ENCODE results near the gene BOK.

The BOK gene

DNA sequence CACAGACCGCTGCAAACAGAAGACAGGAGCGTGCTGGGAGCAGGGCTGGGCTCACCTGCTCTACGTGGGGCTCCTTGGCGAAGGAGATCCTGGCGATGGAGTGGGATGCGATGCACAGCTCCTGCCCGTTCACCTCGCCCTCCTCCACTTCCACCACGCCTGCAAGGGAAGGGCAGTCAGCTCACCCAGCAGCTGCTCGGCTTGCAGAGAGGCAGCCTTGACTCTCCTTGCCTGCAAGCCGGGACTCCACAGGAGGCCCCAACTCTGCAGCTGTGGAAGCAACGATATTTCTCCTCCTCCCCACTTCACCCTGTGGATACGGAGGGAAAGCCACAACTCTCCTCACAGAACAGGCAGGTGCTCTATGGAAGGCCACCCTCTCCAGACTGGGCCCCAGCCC lies 43.3 kb downstream of the BOK start:
- no peak for DNase-seq (ENCODE audit: low read depth)

- no peak for DNase-seq (ENCODE audit: low read depth)
Measured at GRCh38 chr2:241602720-241603119, 44.2 kb downstream of the BOK start.

GRCh38 chr2:241603686-241604085 lies 45.1 kb downstream of the BOK start:
- no peak for DNase-seq (ENCODE audit: low read depth)

- no peak for DNase-seq (ENCODE audit: low read depth)
Measured at GRCh38 chr2:241606186-241606585, 47.6 kb downstream of the BOK start.

- no peak for DNase-seq (ENCODE audit: low read depth)
Measured at GRCh38 chr2:241607162-241607885, 48.8 kb downstream of the BOK start.

DNA sequence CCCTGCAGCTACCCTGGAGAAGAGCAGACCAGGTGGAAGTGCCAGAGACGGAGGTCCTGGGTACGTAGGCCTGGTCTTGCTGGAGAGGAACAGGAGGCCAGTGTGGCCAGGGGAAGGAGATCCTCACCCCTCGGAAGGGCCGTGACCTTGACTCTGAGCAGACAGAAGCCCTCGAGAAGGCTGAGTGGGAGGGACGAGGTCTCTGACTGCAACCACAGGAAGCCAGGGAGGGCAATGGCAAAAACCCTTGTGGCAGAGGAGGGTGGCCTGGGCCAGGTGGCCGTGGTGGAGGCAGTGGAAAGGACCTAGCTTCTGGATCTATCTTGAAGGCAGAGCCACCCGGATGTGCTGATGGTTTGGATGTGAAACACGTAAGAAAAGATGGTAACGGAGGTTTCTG lies 50.3 kb downstream of the BOK start:
- no peak for DNase-seq (ENCODE audit: low read depth)

- DNase-seq (ENCODE audit: low read depth): peak; percentile 83
Measured at GRCh38 chr2:241609859-241610793, 51.6 kb downstream of the BOK start.

DNA sequence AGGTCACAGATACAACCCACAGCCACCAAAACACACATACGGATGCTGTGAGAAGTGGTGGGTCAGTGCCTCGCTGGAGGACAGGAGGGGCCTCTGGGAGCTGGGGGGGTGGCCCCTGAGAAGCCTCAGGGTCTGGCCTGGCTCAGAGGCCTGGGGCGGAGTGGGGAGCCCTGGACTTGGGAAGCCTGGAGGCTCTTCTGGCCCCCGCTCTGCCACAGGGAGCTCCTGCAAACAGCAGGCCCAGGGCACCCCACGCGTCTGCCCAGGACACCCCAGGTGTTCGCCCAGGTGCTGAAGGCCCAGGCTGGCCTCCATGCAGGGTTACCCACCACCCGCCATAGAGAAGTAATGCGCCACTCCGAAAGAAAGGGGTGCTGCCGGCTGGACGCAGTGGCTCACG lies 52.5 kb downstream of the BOK start:
- DNase-seq (ENCODE audit: low read depth): no peak

DNA sequence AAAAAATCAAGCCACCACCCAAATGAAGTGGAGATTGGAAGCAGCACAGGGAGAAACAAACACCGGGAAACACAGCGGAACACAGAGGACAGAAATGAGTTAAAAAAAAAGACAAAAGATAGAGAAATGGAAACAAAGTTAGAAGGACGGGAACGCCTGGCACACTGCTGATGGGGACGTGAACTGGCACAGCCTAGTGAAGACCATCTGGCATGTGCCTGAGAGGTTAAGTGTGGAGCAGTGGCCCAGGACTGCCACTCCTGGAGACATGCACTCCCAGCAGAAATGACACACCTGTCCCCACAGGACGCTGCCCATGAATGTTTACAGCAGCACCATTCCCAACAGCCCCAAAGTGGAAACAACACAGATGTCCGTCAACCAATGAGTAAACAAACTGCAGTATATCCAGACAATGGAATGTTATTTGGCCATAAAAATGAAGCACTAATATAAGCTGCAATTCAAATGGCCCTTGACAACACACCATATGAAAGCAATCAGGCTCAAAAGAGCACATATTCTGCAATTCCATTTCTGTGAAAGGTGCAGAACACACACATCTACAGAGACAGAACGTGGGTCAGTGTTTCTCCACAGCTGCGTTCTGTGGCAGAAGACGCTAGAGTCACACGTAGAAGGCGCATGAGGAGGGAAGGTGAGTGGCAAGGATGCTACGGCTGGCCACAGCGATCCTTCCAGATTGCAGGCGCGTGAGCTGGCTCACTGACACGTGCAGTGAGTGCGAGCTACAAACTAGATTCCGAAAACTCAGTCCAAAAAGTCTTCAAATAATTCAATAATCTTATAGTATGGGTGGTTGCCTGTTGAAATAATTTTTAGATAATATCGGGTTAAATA lies 53.8 kb downstream of the BOK start:
- DNase-seq (ENCODE audit: low read depth): no peak

DNA sequence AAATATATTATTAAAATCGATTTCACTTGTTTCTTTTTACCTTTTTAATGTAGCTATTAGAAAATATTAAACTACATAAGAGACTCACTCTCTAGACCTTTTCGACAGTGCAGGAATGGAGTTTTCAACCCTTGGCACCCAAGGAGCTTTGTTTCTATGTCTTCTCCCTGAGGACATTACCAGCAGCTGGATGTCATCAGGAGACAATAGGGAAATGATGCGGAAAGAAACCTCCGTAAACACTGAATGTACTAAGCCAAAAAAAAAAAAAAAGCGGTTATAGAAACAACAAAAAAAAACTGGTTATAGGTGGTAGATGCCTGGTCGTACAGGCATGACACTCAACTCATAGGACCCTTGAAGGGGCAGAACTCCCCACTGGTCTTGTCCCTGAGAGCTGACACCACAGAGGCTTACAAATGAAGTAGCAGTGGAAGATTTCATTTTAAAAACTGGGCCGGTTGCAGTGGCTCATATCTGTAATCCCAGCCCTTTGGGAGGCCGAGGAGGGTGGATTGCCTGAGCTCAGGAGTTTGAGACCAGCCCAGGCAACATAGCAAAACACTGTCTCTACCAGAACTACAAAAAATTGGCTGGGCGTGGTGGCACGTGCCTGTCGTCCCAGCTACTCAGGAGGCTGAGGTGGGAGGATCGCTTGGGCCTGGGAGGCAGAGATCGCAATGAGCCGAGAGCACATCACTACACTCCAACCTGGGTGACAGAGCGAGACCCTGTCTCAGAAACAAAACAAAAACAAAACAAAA lies 54.7 kb downstream of the BOK start:
- no peak for DNase-seq (ENCODE audit: low read depth)

DNA sequence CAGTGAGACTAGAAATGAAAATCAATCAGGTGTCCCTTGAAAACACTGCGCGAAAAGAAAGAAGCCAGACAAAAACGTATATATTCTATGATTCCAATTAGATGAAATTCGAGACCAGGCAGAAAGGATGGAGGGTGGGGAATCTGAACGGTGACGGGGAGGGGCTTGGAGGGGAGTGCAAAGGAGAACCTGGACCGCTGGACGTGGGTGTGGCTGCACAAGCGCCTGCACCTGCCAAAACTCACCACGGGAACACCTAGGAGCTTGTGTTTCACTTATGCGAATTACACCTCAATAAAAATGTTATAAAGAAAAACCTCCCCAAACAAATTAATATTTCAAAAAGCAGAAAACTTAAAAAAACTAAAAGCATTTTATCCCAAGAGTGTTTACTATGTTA lies 56.5 kb downstream of the BOK start:
- no peak for DNase-seq (ENCODE audit: low read depth)

- DNase-seq (ENCODE audit: low read depth): no peak
Measured at GRCh38 chr2:241615522-241616052, 57.0 kb downstream of the BOK start.

DNA sequence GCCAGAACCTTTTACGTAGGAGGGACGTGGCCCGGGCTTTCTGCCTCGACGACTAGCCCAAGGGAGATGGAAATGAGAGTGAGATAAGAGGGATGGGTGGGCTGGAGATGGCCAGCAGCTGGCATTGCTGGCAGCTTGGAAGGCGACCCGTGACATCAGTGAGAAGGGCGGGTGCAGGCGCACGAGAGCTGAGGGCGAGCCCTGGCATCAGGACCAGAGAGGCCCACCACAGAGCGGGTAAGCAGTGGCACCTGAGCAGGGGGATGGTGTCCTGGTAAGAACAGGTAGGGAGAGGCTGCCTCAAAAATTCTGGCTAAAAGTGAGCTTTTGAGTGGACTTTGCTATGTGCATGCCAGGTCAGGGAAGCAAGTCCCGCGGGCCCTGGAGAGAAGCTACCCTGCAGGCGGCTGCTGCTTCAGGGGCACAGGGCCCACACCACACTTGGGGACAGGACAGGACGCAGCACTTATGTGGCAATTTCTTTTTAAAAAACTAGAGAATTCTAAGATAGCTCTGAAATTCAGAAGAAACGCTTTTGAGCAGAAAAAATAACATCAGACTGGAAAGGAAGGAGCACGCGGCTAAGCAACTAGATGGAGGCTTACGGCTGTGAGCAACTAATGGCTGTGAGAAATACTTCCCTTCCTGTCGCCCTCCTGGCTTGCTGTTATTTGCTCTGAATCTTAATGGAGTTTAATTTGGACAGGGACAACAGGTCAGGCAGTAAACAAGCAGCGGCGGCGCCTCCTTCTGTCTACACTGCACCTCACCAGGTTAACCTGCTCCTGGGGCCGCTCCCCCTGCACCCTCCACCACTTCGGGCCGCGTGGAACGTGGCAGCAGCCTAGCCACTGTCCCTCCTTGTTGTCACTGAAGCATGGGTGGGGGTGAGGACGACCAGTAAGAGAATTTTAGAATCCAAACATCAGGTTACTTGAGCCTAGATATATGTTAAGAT lies 57.9 kb downstream of the BOK start:
- DNase-seq (ENCODE audit: low read depth): no peak

DNA sequence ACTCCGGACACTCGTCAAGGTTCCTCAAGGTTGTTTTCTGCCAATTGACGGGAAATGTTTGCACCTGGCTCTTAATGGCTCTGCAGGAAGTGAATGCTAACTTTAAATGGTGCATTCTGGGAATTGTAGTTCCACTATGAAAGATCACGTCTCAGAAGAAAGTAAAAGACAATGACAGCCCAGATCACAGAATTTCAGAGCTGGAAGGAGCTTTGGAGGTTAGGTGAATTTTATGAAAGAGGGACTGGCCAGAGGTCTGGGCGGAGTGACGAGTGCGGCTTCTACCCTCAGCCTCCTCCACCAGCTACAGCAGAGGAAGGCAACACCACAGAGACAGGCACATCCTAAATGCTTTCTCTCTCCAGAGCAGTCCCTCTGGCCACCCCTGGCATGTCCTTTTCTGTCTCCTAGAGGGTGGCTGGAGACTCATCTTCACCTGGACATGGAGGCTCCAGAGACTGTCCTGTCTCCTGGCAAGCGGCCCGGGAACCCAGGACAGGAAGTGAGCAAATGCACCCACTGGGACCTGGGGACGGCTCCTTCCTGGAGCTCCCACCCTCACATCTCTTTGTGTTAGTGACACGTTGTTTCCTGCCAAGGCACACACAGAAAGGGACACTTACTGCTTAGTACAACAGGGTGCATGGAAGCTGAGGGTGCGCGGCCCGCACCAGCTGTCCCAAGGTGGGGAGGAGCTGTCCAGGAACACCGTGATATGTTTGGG lies 59.0 kb downstream of the BOK start:
- DNase-seq (ENCODE audit: low read depth): no peak

GRCh38 chr2:241618296-241618805 lies 59.8 kb downstream of the BOK start:
- no peak for DNase-seq (ENCODE audit: low read depth)

GRCh38 chr2:241618829-241619228 lies 60.3 kb downstream of the BOK start:
- no peak for DNase-seq (ENCODE audit: low read depth)

DNA sequence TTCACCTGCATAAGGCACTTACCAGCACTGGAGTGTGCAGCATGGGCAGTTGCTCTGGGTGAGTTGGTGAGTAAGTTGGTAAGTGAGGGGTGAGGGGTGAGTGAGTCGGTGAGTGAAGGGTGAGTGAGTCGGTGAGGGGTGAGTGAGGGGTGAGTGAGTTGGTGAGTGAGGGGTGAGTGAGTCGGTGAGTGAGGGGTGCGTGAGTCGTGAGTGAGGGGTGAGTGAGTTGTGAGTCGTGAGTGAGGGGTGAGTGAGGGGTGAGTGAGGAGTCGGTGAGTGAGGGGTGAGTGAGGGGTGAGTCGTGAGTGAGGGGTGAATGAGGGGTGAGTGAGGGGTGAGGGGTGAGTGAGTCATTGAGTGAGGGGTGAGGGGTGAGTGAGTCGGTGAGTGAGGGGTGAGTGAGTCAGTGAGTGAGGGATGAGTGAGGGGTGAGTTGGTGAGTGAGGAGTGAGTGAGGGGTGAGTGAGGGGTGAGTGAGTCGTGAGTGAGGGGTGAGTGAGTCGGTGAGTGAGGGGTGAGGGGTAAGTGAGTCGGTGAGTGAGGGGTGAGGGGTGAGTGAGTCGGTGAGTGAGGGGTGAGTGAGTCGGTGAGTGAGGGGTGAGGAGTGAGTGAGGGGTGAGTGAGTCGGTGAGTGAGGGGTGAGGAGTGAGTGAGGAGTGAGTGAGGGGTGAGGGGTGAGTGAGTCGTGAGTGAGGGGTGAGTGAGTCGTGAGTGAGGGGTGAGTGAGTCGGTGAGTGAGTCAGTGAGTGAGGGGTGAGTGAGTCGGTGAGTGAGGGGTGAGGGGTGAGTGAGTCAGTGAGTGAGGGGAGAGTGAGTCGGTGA lies 61.3 kb downstream of the BOK start:
- no peak for DNase-seq (ENCODE audit: low read depth)

DNA sequence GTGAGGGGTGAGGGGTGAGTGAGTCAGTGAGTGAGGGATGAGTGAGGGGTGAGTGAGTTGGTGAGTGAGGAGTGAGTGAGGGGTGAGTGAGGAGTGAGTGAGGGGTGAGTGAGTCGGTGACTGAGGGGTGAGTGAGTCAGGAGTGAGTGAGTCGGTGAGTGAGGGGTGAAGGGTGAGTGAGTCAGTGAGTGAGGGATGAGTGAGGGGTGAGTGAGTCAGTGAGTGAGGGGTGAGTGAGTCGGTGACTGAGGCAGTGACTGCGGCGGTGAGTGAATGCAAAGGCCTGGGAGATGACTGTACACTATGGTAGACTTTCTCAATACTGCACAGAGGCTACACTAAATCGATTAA lies 61.8 kb downstream of the BOK start:
- no peak for DNase-seq (ENCODE audit: low read depth)
